Ovary (tissue), 3 donors: ENCODE data around the gene NELFA.

Source experiments
- POLR2A ChIP-seq: fragments of 450-650 bp; IDR thresholded peaks from one replicate; pipeline ENCODE4 v1.6.1; 2017; ENCODE audit warnings: antibody characterized with exemption, mild to moderate bottlenecking, moderate library complexity
- TF ChIP-seq, protein P1 (sequence below), 3 donors: fragments of 450-650 bp in 2 of 3; fragments of 200-600 bp in 1 of 3; IDR thresholded peaks; one replicate each; pipeline versions ENCODE4 v1.5.1 to v1.8.0; 2016 to 2022; ENCODE audit warnings: antibody characterized with exemption in 3 of 3, mild to moderate bottlenecking in 1 of 3
- donor health status: DM: no; HTN: no; CAD: no.

DNA sequence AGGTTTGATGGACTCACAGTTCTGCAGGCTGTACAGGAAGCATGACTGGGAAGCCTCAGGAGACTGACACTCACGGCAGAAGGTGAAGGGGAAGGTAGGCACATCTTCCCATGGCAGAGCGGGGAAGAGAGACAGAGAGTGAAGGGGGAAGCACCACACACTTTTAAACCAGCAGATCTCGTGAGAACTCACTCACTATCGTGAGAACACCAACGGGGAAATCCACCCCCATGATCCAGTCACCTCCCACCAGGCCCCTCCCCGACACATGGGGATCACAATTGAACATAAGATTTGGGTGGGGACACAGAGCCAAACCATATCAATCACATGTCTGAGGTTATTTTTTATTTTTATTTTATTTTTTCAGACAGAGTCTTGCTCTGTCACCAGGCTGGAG, 45.4 kb upstream of the NELFA start:
- no peak for TF ChIP-seq POLR2A
- TF ChIP-seq, protein P1, sequence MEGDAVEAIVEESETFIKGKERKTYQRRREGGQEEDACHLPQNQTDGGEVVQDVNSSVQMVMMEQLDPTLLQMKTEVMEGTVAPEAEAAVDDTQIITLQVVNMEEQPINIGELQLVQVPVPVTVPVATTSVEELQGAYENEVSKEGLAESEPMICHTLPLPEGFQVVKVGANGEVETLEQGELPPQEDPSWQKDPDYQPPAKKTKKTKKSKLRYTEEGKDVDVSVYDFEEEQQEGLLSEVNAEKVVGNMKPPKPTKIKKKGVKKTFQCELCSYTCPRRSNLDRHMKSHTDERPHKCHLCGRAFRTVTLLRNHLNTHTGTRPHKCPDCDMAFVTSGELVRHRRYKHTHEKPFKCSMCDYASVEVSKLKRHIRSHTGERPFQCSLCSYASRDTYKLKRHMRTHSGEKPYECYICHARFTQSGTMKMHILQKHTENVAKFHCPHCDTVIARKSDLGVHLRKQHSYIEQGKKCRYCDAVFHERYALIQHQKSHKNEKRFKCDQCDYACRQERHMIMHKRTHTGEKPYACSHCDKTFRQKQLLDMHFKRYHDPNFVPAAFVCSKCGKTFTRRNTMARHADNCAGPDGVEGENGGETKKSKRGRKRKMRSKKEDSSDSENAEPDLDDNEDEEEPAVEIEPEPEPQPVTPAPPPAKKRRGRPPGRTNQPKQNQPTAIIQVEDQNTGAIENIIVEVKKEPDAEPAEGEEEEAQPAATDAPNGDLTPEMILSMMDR (IDR thresholded peaks at IDR 0.05) = no peak
